ENCODE data around the gene KIF26A. TPM values are rescaled to one million over a fixed set of nuclear protein-coding genes. Genes with fewer than 3 reads are reported as not detected.
"Not testable (repeated sequence)": the region's sequence is repeated elsewhere in the genome, so short reads cannot be mapped to it uniquely, and the experiment has no call there.

KIF26A gene
- polyA plus RNA-seq, 4 donors, result 0.27 to 8.6 (median 4.8) TPM; not detected in 1

DNA sequence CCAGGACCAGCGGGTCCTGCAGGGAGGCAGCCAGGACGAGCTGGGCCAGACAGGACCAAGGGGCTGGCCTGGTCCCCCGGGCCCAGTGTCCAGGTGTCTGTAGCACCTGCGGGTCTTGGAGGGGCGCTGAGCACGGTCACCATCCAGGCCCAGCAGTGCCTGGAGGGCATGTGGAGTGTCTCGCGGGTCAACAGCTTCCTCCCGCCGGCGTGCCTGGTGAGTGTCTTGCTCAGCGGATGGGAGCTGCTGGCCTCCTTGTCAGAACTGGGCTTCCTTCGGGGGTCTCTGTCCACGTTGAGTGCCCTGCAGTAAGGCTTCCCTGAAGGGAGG lies 13.8 kb downstream of the KIF26A start:
- Histone ChIP-seq H3K4me3 (ENCODE audit: low read depth in 1 of 3, low read length in 3 of 3) (no peak overlapping the region), H3K4me1 (ENCODE audit: control insufficient read depth in 3 of 3, insufficient read depth in 2 of 3, low read depth in 1 of 3, low read length in 2 of 3) (peaks cover 0 to 6% (median 0%) of the 10 kb centered on the region in 3 donors), H3K27me3 (ENCODE audit: control insufficient read depth in 3 of 3, insufficient read depth in 3 of 3, low read length in 3 of 3) (no peaks in the 10 kb centered on the region), H3K27ac (ENCODE audit: low read depth in 1 of 3, low read length in 2 of 3) (no peak overlapping the region), H3K36me3 (ENCODE audit: control insufficient read depth in 3 of 3, insufficient read depth in 2 of 3, low read depth in 1 of 3, low read length in 3 of 3) (peaks cover 0 to 9% (median 0%) of the 10 kb centered on the region in 3 donors), H3K9me3 (ENCODE audit: control insufficient read depth in 2 of 2, insufficient read depth in 1 of 2, low read depth in 1 of 2, low read length in 1 of 2) (no peaks in the 10 kb centered on the region)
- DNase-seq (no peak), FAIRE-seq (no peak)
- WGBS, 3 donors, result 89 to 92% (median 91%) methylated on average over 12 to 14 of the region's 14 CpGs

DNA sequence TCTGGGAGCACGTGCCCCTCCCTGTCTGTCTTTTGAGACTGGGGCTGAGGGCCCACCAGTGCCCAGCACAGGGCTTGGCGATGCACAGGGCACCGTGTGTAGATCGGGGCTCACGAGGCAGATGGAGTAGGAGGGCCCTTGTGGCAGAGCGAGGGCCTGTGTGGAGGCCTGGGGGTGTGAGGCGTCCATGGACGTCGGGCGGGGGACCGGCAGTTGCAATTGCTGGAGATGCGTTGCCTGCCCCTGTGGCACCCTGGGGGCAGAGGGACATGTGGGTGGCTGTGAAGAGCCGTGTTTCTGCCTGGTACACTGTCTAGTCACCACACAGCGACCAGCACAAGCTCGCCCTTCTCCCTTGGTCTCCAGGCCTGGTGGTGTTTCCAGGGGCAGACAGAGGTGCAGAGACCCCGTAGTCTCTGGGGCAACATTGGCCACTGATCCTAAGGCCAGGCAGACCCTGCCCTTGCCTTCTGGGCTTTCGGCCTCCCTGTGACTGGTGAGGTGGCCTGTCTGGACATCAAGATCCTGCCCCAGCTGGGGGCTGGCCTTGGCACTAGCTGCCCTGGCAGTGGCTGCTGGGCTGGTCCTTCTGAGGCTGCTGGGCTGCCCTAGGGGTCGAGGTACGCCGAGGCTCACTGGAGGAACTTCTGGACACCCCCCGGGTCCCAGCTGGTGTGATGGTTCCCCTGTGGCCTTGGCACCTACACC lies 14.5 kb downstream of the KIF26A start:
- no peak overlapping the region for H3K27ac ChIP-seq (ENCODE audit: low read depth in 1 of 3, low read length in 2 of 3)
- peaks cover 0 to 10% (median 0%) of the 10 kb centered on the region in 3 donors for H3K36me3 ChIP-seq (ENCODE audit: control insufficient read depth in 3 of 3, insufficient read depth in 2 of 3, low read depth in 1 of 3, low read length in 3 of 3)
- H3K4me1 ChIP-seq (ENCODE audit: control insufficient read depth in 3 of 3, insufficient read depth in 2 of 3, low read depth in 1 of 3, low read length in 2 of 3), result peaks cover 0 to 6% (median 0%) of the 10 kb centered on the region in 3 donors
- no peak overlapping the region for H3K4me3 ChIP-seq (ENCODE audit: low read depth in 1 of 3, low read length in 3 of 3)
- WGBS, 3 donors, result 78 to 90% (median 81%) methylated on average over 18 to 21 of the region's 21 CpGs
- FAIRE-seq (no peak), DNase-seq (no peak)
- no peaks in the 10 kb centered on the region for H3K27me3 ChIP-seq (ENCODE audit: control insufficient read depth in 3 of 3, insufficient read depth in 3 of 3, low read length in 3 of 3)
- H3K9me3 ChIP-seq (ENCODE audit: control insufficient read depth in 2 of 2, insufficient read depth in 1 of 2, low read depth in 1 of 2, low read length in 1 of 2), result no peaks in the 10 kb centered on the region

DNA sequence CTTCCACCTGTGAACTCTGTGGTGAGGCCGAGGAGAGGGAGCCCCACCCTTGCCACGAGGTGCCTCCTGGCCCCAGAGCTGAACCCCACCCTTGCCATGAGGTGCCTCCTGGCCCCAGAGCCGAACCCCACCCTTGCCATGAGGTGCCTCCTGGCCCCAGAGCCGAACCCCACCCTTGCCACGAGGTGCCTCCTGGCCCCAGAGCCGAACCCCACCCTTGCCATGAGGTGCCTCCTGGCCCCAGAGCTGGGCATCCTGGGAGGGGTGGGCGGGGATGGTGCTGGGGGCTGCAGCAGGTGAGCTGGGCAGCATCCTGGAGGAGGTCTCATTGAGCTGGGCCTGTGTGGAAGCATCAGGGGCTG lies 15.0 kb downstream of the KIF26A start:
- H3K27ac ChIP-seq (ENCODE audit: low read depth in 1 of 3, low read length in 2 of 3); H3K27me3 ChIP-seq (ENCODE audit: control insufficient read depth in 3 of 3, insufficient read depth in 3 of 3, low read length in 3 of 3); H3K4me3 ChIP-seq (ENCODE audit: low read depth in 1 of 3, low read length in 3 of 3); H3K9me3 ChIP-seq (ENCODE audit: control insufficient read depth in 2 of 2, insufficient read depth in 1 of 2, low read depth in 1 of 2, low read length in 1 of 2); DNase-seq; FAIRE-seq; H3K4me1 ChIP-seq (ENCODE audit: control insufficient read depth in 3 of 3, insufficient read depth in 2 of 3, low read depth in 1 of 3, low read length in 2 of 3): not testable (repeated sequence)
- peaks cover 0 to 11% (median 0%) of the 10 kb centered on the region in 3 donors for H3K36me3 ChIP-seq (ENCODE audit: control insufficient read depth in 3 of 3, insufficient read depth in 2 of 3, low read depth in 1 of 3, low read length in 3 of 3)
- WGBS, 3 donors, result 6 to 51% (median 16%) methylated on average over 7 of the region's 7 CpGs

DNA sequence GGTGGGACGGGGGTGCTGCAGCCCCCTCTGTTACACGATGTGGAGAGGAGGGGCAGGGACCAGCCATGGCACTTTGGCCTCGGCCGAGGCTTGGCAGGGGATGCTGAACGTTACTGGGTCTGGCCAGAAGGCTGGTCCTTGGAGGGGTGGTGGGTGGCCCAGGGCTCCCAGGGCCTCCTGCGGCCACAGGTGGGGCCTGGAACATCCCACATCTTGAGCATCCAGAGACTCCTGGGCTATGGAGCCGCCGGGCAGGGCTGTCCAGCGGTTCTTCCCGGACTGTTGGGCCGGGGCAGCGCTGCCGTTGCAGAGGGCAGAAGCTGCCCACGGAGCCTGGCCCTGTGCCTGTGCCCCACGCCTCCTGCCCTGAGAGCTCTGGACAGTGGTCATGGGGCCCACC lies 15.9 kb downstream of the KIF26A start:
- Histone ChIP-seq H3K4me3 (ENCODE audit: low read depth in 1 of 3, low read length in 3 of 3) (no peak overlapping the region), H3K27me3 (ENCODE audit: control insufficient read depth in 3 of 3, insufficient read depth in 3 of 3, low read length in 3 of 3) (no peaks in the 10 kb centered on the region), H3K27ac (ENCODE audit: low read depth in 1 of 3, low read length in 2 of 3) (no peak overlapping the region), H3K4me1 (ENCODE audit: control insufficient read depth in 3 of 3, insufficient read depth in 2 of 3, low read depth in 1 of 3, low read length in 2 of 3) (peaks cover 0 to 6% (median 0%) of the 10 kb centered on the region in 3 donors), H3K9me3 (ENCODE audit: control insufficient read depth in 2 of 2, insufficient read depth in 1 of 2, low read depth in 1 of 2, low read length in 1 of 2) (no peaks in the 10 kb centered on the region), H3K36me3 (ENCODE audit: control insufficient read depth in 3 of 3, insufficient read depth in 2 of 3, low read depth in 1 of 3, low read length in 3 of 3) (peaks cover 0 to 14% (median 0%) of the 10 kb centered on the region in 3 donors)
- WGBS, 3 donors, result 58 to 81% (median 65%) methylated on average over 9 to 15 of the region's 15 CpGs
- DNase-seq (no peak), FAIRE-seq (no peak)

DNA sequence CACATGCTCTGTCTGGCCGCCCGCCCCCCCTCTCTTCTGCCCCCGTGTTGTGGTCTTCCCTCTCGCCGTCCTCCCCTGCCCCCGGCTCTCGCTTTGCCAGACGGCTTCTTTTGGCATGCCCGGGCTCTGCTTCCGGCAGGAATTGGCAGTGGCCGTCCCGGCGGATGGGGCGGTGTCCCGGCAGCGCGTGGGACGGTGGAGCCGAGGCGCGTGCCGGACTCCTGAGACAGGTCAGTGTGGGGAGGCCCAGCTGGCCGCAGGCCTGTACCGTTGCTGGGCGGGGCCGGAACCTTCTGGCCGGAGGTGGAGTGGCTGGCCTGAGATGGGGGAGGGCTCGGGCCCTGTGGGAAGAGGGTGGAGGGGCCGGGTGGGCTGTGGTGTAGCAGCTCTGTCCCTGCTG lies 17.1 kb downstream of the KIF26A start:
- Histone ChIP-seq H3K4me3 (ENCODE audit: low read depth in 1 of 3, low read length in 3 of 3) (no peak overlapping the region), H3K9me3 (ENCODE audit: control insufficient read depth in 2 of 2, insufficient read depth in 1 of 2, low read depth in 1 of 2, low read length in 1 of 2) (no peaks in the 10 kb centered on the region), H3K36me3 (ENCODE audit: control insufficient read depth in 3 of 3, insufficient read depth in 2 of 3, low read depth in 1 of 3, low read length in 3 of 3) (peaks cover 0 to 14% (median 0%) of the 10 kb centered on the region in 3 donors), H3K27ac (ENCODE audit: low read depth in 1 of 3, low read length in 2 of 3) (no peak overlapping the region), H3K4me1 (ENCODE audit: control insufficient read depth in 3 of 3, insufficient read depth in 2 of 3, low read depth in 1 of 3, low read length in 2 of 3) (peaks cover 0 to 3% (median 0%) of the 10 kb centered on the region in 3 donors), H3K27me3 (ENCODE audit: control insufficient read depth in 3 of 3, insufficient read depth in 3 of 3, low read length in 3 of 3) (no peaks in the 10 kb centered on the region)
- WGBS, 3 donors, result 77 to 84% (median 80%) methylated on average over 28 to 29 of the region's 29 CpGs
- FAIRE-seq (no peak), DNase-seq (no peak)

DNA sequence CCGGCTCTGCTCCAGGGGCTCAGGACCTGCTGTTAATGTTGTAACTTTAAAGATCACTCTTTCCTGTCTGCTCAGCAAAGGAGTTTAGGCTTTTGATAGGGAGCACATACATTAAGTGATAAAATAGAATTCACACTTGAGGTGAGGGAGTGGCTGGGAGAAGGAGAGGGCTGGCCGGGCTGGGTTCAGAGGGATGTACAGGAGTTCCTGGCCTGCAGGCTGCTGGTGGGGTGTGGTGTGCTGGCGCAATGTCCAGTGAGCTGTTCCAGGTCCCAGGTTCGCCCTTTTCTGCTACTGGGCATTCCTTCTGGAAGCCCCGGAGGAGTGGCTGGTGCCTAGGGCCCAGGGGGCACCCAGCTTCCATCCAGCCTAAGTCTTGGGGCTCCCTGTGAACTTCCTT lies 17.8 kb downstream of the KIF26A start:
- no peak for FAIRE-seq
- WGBS, 3 donors, result 83 to 89% (median 85%) methylated on average over 5 of the region's 5 CpGs

DNA sequence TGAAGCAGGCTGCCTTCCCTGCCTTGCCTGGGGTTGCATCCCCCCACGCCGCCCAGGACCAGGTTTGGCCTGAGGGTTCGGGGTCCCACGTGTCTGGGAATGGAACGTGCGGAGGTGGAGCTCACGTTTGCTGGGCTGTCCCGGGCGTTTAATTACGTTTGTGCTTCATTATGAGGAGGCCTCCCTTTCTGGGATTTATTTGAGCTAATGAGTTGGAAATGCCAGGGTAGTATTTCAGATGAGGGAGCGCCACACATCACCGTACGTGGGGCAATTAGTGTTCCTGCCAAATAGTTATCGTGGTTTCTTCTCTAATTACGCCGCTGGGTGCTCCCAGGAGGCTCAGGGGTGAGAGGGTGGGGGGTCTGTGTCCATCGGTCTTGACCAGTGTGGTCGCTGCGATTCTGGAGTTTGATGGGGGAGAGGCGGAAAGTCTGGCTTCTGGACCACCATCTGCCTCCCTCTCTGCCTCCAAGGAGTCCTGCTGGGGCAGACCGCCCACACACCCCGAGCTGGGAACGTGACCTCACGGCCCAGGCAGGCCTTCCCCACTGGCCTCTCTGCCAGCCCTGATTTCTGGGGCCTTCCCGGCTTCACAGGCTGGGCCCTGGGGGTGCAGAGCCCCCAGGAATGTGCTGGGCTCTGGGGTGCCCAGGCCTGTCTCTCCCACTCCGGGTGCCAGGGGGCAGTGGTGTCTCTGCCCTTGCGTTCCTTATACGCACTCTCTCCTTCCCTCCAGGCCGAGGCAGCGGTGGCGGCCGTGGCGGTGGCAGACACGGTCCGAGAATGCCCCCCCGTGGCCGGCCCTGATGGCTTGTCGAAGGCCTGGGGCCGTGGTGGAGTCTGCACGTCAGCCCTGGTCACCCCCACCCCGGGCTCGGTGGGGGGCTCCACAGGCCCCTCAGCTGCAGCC lies 18.9 kb downstream of the KIF26A start:
- no peaks in the 10 kb centered on the region for H3K27me3 ChIP-seq (ENCODE audit: control insufficient read depth in 3 of 3, insufficient read depth in 3 of 3, low read length in 3 of 3)
- peaks cover 0 to 12% (median 0%) of the 10 kb centered on the region in 3 donors for H3K36me3 ChIP-seq (ENCODE audit: control insufficient read depth in 3 of 3, insufficient read depth in 2 of 3, low read depth in 1 of 3, low read length in 3 of 3)
- H3K4me3 ChIP-seq (ENCODE audit: low read depth in 1 of 3, low read length in 3 of 3), result no peak overlapping the region
- no peaks in the 10 kb centered on the region for H3K4me1 ChIP-seq (ENCODE audit: control insufficient read depth in 3 of 3, insufficient read depth in 2 of 3, low read depth in 1 of 3, low read length in 2 of 3)
- H3K27ac ChIP-seq (ENCODE audit: low read depth in 1 of 3, low read length in 2 of 3), result no peak overlapping the region
- H3K9me3 ChIP-seq (ENCODE audit: control insufficient read depth in 2 of 2, insufficient read depth in 1 of 2, low read depth in 1 of 2, low read length in 1 of 2), result no peaks in the 10 kb centered on the region
- DNase-seq (peak in 1 of 2 donors; percentile 7), FAIRE-seq (no peak)
- 72 to 85% (median 76%) methylated on average over 37 to 42 of the region's 42 CpGs for WGBS, 3 donors

More for the DNA sequence above, 17.8 kb downstream of the KIF26A start:
- no peak for DNase-seq
- Histone ChIP-seq H3K4me3 (ENCODE audit: low read depth in 1 of 3, low read length in 3 of 3) (no peak overlapping the region), H3K27me3 (ENCODE audit: control insufficient read depth in 3 of 3, insufficient read depth in 3 of 3, low read length in 3 of 3) (no peaks in the 10 kb centered on the region), H3K27ac (ENCODE audit: low read depth in 1 of 3, low read length in 2 of 3) (no peak overlapping the region), H3K36me3 (ENCODE audit: control insufficient read depth in 3 of 3, insufficient read depth in 2 of 3, low read depth in 1 of 3, low read length in 3 of 3) (peaks cover 0 to 14% (median 0%) of the 10 kb centered on the region in 3 donors), H3K9me3 (ENCODE audit: control insufficient read depth in 2 of 2, insufficient read depth in 1 of 2, low read depth in 1 of 2, low read length in 1 of 2) (no peaks in the 10 kb centered on the region), H3K4me1 (ENCODE audit: control insufficient read depth in 3 of 3, insufficient read depth in 2 of 3, low read depth in 1 of 3, low read length in 2 of 3) (no peaks in the 10 kb centered on the region)

DNA sequence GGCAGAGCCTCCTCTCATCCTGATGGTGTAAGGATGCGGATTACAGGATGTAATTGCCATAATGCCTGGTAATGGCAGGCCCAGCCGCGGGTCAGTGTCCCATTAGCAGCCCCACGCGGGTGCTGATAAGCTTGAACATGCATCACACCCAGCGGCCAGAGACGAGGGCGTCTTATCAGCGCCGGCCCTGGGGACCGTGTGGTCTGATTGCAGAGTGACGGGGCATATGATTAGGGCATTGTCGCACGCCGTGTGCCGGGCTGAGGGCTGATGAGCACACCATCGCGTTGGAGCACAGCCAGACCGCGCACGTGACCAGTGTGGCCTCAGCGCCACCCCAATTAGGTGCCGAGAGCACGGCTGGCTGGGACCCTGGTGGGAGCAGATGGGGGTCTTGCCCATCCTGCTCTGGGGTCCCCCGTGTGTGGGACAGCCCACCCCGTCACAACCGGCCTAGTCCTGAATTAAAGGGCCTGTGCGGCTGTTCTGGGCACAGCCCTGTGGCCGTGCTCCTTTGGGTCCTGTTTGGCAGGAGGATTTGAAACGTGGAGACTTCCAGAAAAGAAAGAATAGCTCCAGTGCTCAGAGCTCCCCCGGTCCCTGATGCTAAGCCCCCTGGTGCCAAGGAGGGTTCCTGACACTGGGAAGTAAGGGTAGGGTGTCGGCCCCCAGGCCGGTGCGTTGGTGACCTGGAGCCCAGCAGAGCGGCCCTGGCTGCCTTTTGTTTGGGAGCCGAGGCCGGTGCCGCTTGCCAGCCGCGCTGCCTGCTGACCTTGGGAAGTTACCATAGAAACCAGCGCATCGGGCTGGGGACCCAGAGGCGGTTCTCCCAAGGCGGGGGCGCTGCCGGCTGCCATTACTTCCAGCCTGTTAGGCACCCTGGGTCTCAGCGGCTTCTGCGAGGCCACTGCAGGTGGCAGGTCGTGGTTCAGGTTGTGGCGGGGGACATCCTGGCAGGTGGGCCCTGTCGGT lies 20.7 kb downstream of the KIF26A start:
- H3K27ac ChIP-seq (ENCODE audit: low read depth in 1 of 3, low read length in 2 of 3), result no peak overlapping the region
- H3K27me3 ChIP-seq (ENCODE audit: control insufficient read depth in 3 of 3, insufficient read depth in 3 of 3, low read length in 3 of 3), result no peaks in the 10 kb centered on the region
- WGBS, 3 donors, result 34 to 72% (median 50%) methylated on average over 49 to 51 of the region's 51 CpGs
- FAIRE-seq, result no peak
- H3K36me3 ChIP-seq (ENCODE audit: control insufficient read depth in 3 of 3, insufficient read depth in 2 of 3, low read depth in 1 of 3, low read length in 3 of 3), result peaks cover 0 to 4% (median 0%) of the 10 kb centered on the region in 3 donors
- H3K4me1 ChIP-seq (ENCODE audit: control insufficient read depth in 3 of 3, insufficient read depth in 2 of 3, low read depth in 1 of 3, low read length in 2 of 3), result no peaks in the 10 kb centered on the region
- no peaks in the 10 kb centered on the region for H3K9me3 ChIP-seq (ENCODE audit: control insufficient read depth in 2 of 2, insufficient read depth in 1 of 2, low read depth in 1 of 2, low read length in 1 of 2)
- no peak overlapping the region for H3K4me3 ChIP-seq (ENCODE audit: low read depth in 1 of 3, low read length in 3 of 3)
- DNase-seq, result peak; percentile 22 to 26
